GM19351 (cell line): Measurements from ENCODE around the gene PALD1.

Source experiments
- ATAC-seq: cut with Tn5 transposase; IDR thresholded peaks from one replicate; pipeline ENCODE4 v1.9.1; 2021; ENCODE audit warnings: mild to moderate bottlenecking, moderate library complexity; ENCODE audit not compliant: unreplicated experiment

PALD1 gene

DNA sequence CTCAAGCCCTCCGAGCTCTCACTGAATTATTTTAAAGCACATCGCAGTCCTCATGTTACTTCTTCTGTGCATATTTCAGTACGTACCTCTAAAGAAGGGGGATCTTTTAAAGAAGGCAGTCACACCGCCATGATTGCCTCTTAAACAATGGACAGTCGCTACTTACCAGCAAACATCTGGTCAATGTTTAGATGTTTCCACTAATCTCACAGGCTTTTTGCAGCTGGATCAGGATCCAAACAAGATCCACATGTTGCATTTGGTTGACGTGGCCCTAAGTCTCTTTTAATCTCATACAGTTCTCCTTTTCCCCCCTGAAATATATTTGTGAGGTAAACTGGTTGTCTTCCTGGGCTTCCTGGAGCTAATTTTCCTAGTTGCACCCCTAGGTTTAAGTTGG, 74.0 kb downstream of the PALD1 start:
- ATAC-seq = no peak

DNA sequence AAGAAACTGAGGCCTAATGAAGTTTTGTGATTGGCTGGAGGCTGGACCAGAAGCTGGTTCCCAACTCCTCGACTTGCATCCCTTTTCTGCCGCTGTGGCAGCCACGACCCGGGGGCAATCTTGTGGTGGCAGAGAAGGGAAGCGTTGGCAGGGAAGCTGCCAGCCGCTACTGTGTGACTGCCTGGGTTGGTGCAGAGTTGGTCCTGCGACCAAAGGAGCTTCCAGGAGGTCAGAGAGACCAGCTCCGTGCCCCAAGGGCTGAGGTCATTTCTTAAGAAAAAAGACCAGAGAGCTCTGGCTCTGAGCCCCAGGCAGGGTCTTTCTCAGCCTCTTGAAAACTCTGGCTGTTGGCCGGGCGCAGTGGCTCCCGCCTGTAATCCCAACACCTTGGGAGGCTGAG, 76.8 kb downstream of the PALD1 start:
- no peak for ATAC-seq

DNA sequence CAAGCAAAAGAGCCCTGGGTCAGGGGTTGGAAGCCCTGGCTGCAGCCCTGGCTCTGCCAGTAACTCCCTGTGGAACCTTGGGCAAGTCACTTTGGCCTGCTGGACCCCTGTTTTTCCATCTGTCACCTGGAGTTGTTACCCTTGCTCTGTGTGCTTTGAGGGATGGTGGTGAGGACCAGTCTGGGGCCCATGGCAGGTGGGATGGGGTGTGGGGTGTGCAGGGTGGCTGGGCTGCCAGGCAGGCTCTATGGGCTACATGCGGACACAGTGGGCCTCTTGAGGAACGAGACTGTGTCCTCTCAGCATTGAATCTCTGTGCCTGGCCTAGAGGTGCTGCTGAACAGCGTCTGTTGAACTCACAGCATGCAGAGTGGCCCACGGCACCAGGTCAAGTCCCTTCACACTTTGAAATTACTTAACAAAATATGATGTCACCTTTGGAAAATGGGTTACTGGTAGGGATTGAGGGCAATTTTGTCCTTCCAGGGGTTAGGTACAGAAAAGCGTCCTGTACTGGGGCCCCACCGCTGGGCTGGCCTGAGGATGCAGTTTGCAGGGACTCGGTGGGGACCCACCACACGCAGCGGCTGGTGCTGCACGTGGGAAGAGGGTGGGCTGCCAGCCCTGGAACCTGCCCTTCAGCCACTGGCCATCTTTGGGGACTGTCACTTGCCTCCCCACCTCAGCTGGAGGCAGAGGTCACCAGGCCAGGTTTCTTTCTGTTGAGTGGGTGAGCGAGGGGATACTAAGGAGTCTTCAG, 78.7 kb downstream of the PALD1 start:
- no peak for ATAC-seq

DNA sequence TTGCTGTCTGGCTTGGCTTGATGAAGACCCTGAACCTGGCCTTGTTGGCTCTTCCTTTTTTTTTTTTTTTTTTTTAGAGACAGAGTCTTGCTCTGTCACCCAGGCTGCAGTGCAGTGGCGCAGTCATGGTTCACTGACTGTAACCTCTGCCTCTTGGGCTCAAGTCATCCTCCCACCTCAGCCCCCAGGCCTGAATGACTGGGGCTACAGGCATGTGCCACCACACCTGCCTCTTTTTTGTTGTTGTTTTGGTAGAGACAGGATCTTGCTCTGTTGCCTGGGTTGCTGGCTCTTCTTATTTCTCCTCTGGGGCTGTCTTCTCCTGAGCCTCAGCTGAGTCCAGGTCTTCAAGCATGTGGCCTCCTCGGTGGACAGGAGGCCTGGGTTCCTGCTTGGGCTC, 79.3 kb downstream of the PALD1 start:
- ATAC-seq = no peak

DNA sequence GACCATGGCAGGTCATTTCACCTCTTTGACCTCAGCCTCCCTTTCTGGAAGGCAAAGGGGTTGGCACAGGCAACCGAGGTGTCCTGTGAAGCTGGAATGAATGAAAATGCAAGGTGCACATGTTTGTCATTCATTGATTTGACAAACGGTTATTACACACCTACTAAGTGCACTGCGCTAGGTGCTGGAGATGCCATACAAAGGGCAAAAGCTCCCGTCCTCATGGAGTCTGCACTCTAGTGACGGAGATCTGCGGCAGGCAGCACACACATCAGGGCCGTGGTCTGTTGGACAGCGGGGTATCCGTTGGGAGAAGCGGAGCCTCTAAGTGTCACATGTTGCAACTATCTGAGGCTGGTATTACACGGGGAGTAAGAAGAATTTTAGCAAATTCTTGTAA, 79.7 kb downstream of the PALD1 start:
- ATAC-seq = no peak

DNA sequence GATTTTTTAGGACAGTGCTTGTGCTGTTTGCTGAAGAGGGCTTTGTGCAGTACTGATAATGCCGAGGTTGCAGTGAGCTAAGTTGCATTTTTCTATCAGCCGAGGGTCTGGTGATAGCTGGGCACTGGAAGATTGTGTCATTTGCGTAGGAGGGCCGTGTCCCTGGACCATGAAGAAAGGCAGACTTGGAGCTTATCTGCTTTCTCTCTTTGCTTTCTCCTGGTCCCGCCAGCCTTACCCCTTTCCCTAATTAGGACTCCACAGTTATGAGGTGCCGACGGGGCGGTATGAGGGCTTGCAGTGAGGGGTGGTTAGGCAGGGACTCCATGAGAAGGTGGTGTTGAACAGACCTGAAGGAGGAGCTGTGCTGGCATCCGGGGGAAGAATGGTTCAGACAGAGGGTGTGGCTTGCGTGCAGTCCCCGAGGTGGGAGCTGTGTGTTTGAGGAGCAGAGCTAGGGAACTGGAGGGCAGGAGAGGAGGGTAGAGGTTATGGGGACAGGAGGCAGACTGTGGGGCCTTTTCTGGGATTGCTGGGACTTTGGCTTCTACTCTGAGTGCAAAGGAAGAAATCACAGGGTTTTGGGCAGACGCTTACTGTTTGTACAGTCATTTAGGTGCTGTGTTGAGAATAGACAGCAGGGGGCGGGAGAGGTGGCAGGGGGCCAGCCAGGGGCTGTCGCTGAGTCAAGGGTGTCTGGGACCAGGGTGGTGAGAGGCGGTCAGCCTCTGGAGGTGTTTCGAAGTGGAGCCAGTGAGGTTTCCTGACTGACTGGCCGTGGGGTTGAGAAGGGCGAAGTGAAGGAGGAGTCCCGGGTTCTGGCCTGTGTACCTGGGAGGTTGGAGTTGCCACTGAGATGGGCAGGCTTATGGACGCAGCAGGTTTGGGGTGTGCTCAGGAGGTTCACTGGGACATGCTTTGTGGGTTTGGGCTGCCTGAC, 80.6 kb downstream of the PALD1 start:
- peak; percentile 90 for ATAC-seq

DNA sequence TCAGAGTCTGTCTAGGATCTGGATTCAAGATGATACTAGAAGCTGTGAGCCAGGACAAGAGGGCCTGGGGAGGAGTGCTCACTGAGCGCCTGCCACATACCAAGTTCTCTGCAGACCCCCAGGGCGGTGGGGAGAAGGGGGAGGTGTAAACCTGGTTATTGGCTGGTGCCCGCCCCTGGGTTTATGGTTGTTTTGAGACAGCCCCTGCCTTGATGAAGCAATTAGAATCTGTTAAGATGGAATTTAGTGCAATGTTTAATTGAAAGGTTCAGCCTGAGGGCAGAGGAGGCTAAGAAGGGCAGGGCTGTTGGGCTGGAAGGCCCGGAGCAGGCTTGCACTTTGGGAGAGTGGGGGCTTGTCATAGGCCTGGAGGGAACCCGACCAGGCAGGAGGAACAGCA, 81.3 kb downstream of the PALD1 start:
- no peak for ATAC-seq

DNA sequence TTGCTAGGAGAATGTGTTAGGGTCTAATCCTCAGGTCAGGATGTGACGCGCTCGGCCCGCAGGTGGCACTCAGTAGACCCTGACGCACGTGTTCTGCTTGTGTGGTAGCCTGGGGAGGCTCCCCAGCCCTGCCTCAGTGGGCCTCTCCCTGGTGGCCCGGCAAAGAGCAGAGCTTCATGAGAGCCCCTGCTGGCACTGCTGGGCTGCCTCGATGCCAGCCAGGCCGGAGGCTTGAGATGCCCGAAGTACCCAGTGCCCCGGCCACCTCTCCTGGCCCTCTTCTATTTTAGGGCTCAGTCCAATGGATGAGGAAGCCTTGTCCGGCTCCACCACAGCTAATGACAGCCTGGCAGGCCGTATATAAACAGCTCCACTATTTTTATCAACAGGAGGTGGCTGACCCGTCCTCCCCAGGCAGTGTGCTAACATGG, 82.0 kb downstream of the PALD1 start:
- ATAC-seq = no peak

DNA sequence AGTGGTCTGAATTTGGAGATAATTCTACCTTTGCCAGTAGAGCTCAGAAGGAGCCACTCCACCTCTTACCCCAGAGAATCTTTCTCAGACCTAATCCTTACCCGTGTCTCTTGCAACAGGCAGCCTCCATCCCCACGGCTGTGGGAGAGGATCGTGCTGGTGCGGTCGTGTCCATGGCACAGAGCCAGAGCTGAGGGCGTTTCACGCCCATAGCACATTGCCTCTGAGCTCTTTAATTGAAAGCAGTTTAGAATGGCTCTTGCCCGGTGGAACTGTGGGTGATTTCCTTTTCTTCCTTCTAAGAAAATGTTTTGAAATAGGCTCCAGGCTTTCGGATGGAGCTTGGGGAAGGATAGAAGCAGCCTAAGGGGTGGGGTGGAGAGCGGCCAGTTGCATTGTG, 82.5 kb downstream of the PALD1 start:
- ATAC-seq = no peak

DNA sequence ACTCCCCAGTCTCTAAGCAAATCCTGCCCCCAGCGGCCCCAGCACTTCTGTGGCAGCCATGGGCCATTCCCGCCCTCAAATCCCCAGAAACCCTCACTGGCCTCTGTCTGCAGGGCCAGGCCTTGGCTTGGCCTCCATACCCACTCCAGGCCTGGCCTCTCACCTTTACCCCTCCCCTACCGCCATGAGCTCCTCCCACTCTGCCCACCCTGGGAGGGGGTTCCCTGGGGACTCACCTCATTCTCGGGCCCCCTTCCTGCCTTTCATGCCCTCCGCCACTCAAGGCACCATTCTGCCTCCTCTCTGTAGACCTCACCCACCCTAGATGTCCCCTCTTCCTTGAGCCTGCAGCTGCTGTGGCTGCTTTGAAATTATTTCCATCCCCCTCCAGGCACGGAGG, 83.0 kb downstream of the PALD1 start:
- ATAC-seq = no peak

DNA sequence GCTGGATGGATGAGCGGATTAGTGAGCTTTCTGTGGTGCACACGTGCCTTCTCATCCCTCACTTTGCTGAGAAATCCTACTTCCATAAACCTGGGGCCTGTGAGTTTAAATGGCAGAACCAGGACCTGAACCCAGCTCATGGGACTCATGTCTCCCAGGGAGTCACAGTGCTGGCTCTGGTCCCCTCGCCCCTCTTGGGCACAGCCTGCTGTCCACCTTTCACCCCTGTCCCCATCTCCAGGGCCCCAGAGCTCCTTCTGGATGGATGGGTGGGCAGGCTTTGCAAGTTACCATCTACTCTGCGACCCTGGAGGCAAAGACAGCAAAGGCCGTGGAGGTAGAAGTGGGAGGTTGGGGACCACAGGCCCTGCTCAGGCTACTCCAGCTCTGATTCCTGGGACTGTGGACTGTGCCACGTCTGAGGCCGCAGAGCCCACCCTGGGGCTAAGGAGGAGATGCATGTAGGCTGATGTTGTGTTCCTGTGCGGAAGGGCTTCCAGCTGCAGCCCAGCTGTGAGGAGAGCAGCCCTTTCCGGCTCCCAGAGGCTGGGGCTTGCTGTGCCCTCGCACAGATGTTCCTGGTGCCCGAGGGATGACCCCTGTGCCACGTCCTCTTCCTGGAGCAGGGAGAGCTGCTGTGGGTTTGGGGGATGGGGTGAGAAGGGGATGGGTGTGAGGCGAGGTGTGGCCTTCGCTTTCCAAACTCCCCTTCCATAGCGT, 83.6 kb downstream of the PALD1 start:
- ATAC-seq = no peak

DNA sequence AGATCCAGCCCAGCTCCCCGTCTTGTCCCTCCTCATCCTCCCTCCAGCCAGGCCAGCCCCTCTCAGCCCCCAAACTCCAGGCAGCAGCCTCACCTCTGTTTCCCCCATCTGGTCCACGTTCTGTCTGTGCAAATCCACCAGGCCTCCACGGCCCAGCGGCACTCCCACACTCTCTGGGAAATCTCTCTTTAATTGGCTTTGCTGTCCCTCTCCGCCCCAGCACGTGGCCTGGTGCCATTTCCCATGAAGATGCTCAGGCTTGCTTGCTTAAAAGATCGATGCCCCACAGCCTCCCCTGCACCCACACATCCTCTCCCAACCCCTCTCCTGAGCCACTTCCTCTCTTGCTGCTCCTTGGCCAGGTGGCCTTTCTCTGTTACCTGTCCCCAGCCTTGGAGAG, 84.7 kb downstream of the PALD1 start:
- ATAC-seq = no peak

DNA sequence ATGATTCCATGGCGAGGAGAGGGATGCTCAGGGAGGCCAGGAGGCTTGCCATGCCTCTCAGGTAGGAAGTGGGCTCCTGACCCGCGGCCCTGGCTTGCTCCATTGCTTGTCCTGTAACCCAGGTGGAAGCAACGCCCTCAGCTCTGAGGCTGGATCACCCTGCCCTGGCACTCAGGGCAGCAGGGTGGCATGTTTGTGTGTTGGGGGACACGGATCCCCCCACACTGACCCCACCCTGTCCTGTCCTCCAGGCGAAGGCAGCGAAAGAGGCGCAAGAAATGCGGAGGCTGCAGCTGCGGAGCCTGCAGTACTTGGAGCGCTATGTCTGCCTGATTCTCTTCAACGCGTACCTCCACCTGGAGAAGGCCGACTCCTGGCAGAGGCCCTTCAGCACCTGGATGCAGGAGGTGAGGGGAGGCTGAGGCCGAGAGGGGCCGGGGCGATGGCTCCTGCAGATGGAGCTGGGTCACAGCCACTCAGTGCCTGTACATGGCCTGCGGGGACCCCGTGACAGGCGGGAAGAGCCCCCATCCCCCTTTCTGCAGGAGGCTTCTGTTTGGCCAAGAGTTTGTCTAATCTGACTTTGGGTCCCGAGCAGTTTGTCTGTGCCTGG, 85.7 kb downstream of the PALD1 start:
- no peak for ATAC-seq

DNA sequence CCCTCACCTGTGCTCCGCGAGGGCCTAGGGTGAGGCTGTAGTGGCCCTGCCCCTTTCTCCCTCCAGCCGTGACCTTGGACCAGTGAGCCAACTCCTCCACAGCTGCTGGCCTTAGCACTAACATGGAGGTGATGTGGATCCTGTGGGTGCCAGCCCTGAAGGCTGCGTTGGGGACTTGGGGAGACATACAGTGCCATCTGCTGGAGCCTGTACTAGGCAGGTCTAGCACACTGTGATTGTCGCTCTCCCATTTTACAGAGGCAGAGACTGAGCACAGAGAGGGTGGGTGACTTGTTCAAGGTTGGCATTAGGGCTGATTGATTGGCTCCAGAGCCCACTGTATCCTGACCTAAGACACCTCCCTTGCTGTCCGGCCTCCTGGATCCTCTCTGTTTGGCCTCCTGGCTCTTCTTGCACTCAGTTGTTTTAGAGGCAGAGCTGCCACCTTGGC, 86.4 kb downstream of the PALD1 start:
- no peak for ATAC-seq

DNA sequence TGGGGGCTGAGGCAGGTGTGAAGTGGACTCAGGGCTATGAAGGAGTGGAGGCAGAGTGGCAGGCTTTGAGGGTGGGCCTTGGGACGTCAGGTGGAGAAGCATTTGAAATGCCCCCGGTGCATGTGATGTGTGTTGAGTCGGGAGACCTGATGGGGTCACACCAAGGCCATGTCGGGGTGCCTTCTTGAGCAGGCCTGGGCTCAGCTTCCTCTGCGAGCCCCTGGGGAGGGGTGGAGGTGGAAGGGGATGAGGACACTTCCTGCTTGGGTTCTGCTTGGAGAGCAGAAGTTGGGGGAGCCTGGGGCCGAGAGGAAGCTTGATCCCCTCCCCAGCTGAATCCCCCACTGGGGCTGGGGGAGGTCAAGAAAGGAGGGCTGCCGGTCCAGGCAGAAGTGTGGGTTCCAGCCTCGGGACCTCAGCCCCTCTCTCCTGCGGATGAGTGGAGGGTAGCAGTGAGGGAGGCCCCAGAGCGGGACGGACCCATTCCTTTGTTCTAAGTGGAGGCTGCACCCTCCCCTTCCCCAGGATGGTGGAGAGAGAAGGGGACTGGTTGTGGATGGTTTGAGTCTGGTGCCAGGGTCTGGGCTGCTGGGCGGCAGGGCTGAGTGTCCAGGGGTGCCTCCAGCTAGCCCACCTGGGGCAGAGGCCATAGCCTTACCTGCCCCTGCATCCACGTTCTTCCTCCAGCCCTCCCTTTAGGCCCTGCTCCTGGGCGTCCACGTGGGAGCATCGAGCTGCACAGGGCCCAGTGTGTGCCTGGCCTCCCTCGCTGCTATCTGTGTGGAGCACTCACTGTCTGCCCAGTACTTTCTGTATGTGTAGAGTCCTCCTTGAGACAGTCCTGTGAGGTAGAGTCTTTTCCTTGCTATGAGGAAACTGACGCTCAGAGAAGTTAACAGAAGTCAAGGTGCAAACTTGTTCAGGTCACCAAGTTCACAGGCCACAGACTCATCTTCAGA, 87.3 kb downstream of the PALD1 start:
- no peak for ATAC-seq

DNA sequence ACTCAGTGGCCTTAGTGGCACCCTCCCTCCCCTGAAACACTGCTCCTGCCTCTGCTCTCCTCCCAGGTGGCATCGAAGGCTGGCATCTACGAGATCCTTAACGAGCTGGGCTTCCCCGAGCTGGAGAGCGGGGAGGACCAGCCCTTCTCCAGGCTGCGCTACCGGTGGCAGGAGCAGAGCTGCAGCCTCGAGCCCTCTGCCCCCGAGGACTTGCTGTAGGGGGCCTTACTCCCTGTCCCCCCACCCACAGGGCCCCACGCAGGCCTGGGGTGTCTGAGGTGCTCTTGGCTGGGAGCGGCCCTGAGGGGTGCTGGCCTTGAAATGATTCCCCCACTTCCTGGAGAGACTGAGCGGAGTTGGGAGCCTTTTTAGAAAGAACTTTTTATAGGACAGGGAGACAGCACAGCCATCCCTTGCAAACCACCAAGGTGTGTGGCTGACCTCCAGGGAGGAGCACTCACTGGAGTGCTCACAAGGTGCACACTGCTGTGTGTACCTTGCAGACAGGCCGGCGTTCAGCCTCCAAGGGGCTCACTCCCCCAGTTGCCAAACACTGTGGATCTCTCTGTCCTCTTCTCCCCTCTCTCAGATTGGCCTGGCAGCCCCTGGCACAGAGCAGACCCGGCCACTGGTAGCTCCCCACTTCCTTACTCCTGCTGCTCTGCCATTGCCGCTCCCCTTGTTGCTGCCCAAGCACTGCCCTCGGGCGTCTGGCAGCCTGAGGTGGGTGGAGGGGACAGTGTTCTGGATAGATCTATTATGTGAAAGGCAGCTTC, 88.1 kb downstream of the PALD1 start:
- no peak for ATAC-seq

DNA sequence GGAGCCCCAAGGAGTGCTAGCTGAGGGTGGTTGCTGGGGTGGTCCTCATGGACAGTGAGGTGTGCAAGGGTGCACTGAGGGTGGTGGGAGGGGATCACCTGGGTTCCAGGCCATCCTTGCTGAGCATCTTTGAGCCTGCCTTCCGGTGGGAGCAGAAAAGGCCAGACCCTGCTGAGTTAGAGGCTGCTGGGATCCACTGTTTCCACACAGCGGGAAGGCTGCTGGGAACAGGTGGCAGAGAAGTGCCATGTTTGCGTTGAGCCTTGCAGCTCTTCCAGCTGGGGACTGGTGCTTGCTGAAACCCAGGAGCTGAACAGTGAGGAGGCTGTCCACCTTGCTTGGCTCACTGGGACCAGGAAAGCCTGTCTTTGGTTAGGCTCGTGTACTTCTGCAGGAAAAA, 89.0 kb downstream of the PALD1 start:
- ATAC-seq = no peak

DNA sequence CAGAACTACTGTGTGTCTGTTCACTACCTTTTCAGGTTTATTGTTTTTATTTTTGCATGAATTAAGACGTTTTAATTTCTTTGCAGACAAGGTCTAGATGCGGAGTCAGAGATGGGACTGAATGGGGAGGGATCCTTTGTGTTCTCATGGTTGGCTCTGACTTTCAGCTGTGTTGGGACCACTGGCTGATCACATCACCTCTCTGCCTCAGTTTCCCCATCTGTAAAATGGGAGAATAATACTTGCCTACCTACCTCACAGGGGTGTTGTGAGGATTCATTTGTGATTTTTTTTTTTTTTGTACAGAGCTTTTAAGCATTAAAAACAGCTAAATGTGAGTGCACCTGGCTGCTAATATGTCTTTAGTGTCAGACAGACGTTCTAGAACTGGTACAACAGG, 89.5 kb downstream of the PALD1 start:
- ATAC-seq = no peak
